Naive thymus-derived CD4-positive, alpha-beta T cell (primary cell): ENCODE data around the gene TBX21. TPM values are rescaled to one million over a fixed set of nuclear protein-coding genes. Genes with fewer than 3 reads are reported as not detected.

Source experiments
- ATAC-seq: fragments of 150-1000 bp; cut with Tn5 transposase; 2 replicates; pipeline ENCODE4 v1.10.0; 2021; ENCODE audit warnings: mild to moderate bottlenecking, moderate library complexity
- CTCF ChIA-PET: fragments of 350-600 bp; sonication (Branson Sonifier 250); formaldehyde crosslinking; loops from one replicate; lab custom pipeline; 2021; ENCODE audit warnings: antibody characterized with exemption; lab: Charles Lee
- POLR2A ChIA-PET: fragments of 350-600 bp; sonication (Branson Sonifier 250); formaldehyde crosslinking; loops from one replicate; lab custom pipeline; 2021; ENCODE audit warnings: antibody characterized with exemption, inconsistent platforms; lab: Charles Lee
- DNase-seq, 9 donors: peaks; one replicate each; pipeline versions ENCODE4 v3.0.0 to v3.0.0-alpha.2; 2020 to 2022; ENCODE audit warnings: mixed read lengths in 1 of 9
- H3K27ac ChIP-seq: one replicate; pipeline ENCODE4 v1.7.0; 2013; ENCODE audit warnings: mild to moderate bottlenecking, low read depth, low read length, moderate library complexity
- H3K27me3 ChIP-seq, 2 donors: one replicate each; pipeline ENCODE4 v1.7.0; 2013; ENCODE audit warnings: low read length in 2 of 2, mild to moderate bottlenecking in 2 of 2, moderate library complexity in 2 of 2; ENCODE audit not compliant: control insufficient read depth in 2 of 2, insufficient read depth in 2 of 2
- H3K36me3 ChIP-seq, 3 experiments: 1 replicate in 2 of 3; 2 replicates in 1 of 3; pipeline ENCODE4 v1.7.0; 2013; ENCODE audit warnings: low read length in 3 of 3, mild to moderate bottlenecking in 3 of 3, moderate library complexity in 1 of 3; ENCODE audit not compliant: insufficient read depth in 3 of 3, control insufficient read depth in 2 of 3
- H3K4me1 ChIP-seq, 2 donors: one replicate each; pipeline ENCODE4 v1.7.0; 2013; ENCODE audit warnings: low read length in 2 of 2, mild to moderate bottlenecking in 2 of 2, moderate library complexity in 1 of 2; ENCODE audit not compliant: control insufficient read depth in 2 of 2, insufficient read depth in 2 of 2
- H3K4me3 ChIP-seq: 2 replicates; pipeline ENCODE4 v1.7.0; 2013; ENCODE audit warnings: mild to moderate bottlenecking, low read length
- H3K9me3 ChIP-seq, 3 experiments: 1 replicate in 2 of 3; 2 replicates in 1 of 3; pipeline ENCODE4 v1.7.0; 2013; ENCODE audit warnings: low read length in 3 of 3; ENCODE audit not compliant: control insufficient read depth in 2 of 3
- H3K27ac Mint-ChIP-seq, 9 donors: one replicate each; pipeline ENCODE4 v1.8.0; 2020 to 2022; ENCODE audit warnings: mixed read lengths in 9 of 9, mild to moderate bottlenecking in 8 of 9, moderate library complexity in 5 of 9, inconsistent platforms in 2 of 9
- H3K27me3 Mint-ChIP-seq, 5 donors: one replicate each; pipeline ENCODE4 v1.8.0; 2021 to 2022; ENCODE audit warnings: mixed read lengths in 5 of 5, mild to moderate bottlenecking in 1 of 5
- H3K36me3 Mint-ChIP-seq, 5 donors: one replicate each; pipeline ENCODE4 v1.8.0; 2020 to 2022; ENCODE audit warnings: mixed read lengths in 5 of 5, mild to moderate bottlenecking in 3 of 5, inconsistent platforms in 1 of 5
- H3K4me1 Mint-ChIP-seq, 7 donors: one replicate each; pipeline ENCODE4 v1.8.0; 2020 to 2022; ENCODE audit warnings: mixed read lengths in 7 of 7, mild to moderate bottlenecking in 3 of 7, inconsistent platforms in 1 of 7
- H3K4me3 Mint-ChIP-seq, 10 donors: one replicate each; pipeline ENCODE4 v1.8.0; 2020 to 2022; ENCODE audit warnings: mild to moderate bottlenecking in 10 of 10, mixed read lengths in 10 of 10, moderate library complexity in 6 of 10, inconsistent platforms in 2 of 10
- H3K9me3 Mint-ChIP-seq, 11 donors: one replicate each; pipeline ENCODE4 v1.8.0; 2020 to 2022; ENCODE audit warnings: mixed read lengths in 11 of 11, mild to moderate bottlenecking in 4 of 11, inconsistent platforms in 1 of 11, moderate library complexity in 1 of 11
- intact Hi-C, 2 donors: fragments of 100-400 bp; cut with micrococcal nuclease; formaldehyde crosslinking; loops; one replicate each; pipeline ENCODE4 v1.15.1; 2023
- polyA plus RNA-seq, 2 donors: library from polyadenylated mRNA; unstranded; fragments of 300-500 nt; fragmentation: Illumina TruSeq; gene quantifications; one replicate each; pipeline ENCODE4 v1.2.3, GENCODE V29; 2021
- total RNA-seq, 6 experiments: library from RNA in 5 of 6; stranded (reverse) in 5 of 6; gene quantifications; 1 replicate in 5 of 6; 2 replicates in 1 of 6; pipeline ENCODE4 v1.2.3 and lab custom pipeline; 2021 to 2026

TBX21 gene
- total and polyA plus RNA-seq, 7 experiments from 2014 or later = 0.13 to 38.6 (median 1.5) TPM

DNA sequence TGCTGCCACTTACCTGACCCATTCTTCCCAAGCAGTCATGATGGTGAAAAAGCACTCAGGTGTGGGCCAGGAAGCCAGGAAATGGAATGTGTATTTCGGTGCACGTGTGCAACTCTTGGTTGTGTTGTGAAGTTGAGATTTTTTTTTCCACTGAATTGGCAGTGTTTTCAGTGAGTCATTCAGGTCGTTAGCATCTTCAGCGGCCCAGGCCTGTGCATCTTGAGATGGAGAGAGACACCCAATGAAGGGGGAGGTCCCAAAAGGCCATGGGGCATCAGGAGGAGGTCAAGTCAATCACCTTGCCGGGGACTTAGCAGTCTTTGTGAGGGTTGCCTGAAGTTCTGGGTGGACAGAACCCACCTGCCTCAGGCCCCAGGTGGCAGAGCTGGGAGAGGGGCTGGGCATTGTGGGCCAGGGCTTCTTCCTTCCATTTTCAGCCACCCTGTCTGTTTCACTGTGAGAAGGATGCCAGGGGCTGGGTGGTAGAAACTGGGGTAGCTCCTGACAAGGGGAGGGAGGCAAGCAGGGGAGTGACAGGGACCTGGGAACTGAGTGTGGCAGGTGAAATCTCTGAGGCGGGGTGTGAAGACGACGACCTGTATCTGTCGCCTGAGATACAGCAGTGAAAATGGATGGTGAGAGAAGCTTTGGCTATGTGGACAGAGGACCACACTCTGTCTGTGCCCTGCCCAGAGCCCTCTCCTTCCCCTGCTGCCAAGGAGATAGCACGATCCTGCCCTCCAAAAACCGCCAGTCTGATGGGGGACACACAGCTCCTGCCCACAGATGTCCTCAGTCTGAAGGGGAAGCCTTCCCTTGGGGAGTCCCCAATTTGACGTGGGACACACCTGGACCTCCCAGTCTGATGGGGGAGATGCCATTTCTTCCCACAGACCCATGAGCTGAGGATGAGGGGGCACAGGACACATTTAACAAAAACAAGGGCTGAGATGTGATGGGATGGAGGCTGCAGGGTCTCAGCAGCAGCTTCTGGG lies 27.2 kb upstream of the TBX21 start:
- Histone ChIP-seq H3K27ac (no peak overlapping the region), H3K9me3 (no peaks in the 10 kb centered on the region), H3K4me1 (peaks cover 55 to 68% of the 10 kb centered on the region in 2 donors), H3K36me3 (no peaks in the 10 kb centered on the region), H3K4me3 (peak overlapping the region; percentile 9), H3K27me3 (no peaks in the 10 kb centered on the region)
- Mint-ChIP-seq H3K4me3 (peak overlapping the region; percentile 51 to 82 (median 62)), H3K36me3 (no peaks in the 10 kb centered on the region), H3K9me3 (peaks cover 0 to 2% (median 0%) of the 10 kb centered on the region in 11 donors), H3K4me1 (peaks cover 50 to 75% (median 59%) of the 10 kb centered on the region in 7 donors), H3K27me3 (no peaks in the 10 kb centered on the region), H3K27ac (peak overlapping the region in 8 of 9 donors; percentile 22 to 83 (median 58))
- ATAC-seq (no peak), DNase-seq (peak in 1 of 9 donors; percentile 55)
- ChIA-PET CTCF (no interaction called here), POLR2A (interaction anchor here (0.6 to 1.7 kb wide), 4 partner anchors 17 to 202 kb away, joined by 3 to 4 read pairs (median 4); partner anchors contain the start of gene TBX21)
- intact Hi-C loops = loop anchor here in 1 of 2 donors (1.0 kb wide), 1 partner anchor 12 kb away; the partner anchor contains the start of gene TBKBP1

DNA sequence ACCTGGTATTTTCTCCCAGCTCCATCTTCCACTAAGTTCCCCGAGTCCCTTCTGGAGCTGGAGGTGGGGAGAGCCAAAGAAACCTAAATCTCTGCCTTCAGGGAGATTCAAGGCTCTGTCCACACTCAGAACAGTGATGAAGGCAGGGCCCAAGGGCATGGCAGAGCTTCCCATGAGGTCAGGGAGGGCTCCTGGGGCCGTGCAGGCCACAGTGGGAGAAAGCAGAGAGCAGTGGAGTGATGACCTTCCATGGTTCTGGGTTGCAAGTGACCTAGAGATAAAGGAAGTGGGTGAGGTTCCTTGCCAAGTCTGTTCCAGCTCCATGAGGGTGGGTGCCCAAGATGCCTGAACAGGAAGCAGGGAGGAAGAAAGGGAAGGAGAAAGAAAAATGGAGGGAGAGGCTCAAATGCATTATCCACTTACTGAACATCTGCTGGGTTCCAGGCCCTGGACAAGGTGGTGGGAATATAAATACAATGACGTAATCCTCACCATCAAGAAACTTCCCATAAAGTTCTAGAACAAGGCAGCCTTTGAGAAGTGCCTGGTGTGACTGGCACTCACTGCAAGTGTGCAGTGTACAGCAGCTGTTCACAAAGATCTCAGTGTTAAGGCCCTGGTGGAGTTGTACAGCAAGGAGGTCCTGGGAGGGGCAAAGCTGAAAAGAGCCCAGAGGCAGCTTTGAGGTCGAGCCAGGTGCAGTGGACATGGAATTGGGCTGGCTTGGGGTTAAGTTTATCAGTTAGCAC lies 25.8 kb upstream of the TBX21 start:
- Mint-ChIP-seq H3K4me1 (peaks cover 51 to 68% (median 55%) of the 10 kb centered on the region in 7 donors), H3K36me3 (no peaks in the 10 kb centered on the region), H3K4me3 (peak overlapping the region in 7 of 10 donors; percentile 37 to 82 (median 60)), H3K27ac (peak overlapping the region in 4 of 9 donors; percentile 19 to 83 (median 62)), H3K9me3 (peaks cover 0 to 2% (median 0%) of the 10 kb centered on the region in 11 donors), H3K27me3 (no peaks in the 10 kb centered on the region)
- Histone ChIP-seq H3K4me1 (peaks cover 54 to 57% of the 10 kb centered on the region in 2 donors), H3K27ac (no peak overlapping the region), H3K9me3 (no peaks in the 10 kb centered on the region), H3K36me3 (no peaks in the 10 kb centered on the region), H3K4me3 (no peak overlapping the region), H3K27me3 (no peaks in the 10 kb centered on the region)
- ChIA-PET CTCF (interaction anchor here (0.6 to 2.0 kb wide), 3 partner anchors 8 to 10 kb away, joined by 3 to 6 read pairs (median 4); no protein-coding TSS in a partner anchor), POLR2A (interaction anchor here (0.5 to 1.7 kb wide), 3 partner anchors 26 to 174 kb away, joined by 3 to 4 read pairs (median 3); partner anchors contain the start of gene TBX21)
- DNase-seq = no peak
- intact Hi-C loops = no loop called here
- no peak for ATAC-seq

DNA sequence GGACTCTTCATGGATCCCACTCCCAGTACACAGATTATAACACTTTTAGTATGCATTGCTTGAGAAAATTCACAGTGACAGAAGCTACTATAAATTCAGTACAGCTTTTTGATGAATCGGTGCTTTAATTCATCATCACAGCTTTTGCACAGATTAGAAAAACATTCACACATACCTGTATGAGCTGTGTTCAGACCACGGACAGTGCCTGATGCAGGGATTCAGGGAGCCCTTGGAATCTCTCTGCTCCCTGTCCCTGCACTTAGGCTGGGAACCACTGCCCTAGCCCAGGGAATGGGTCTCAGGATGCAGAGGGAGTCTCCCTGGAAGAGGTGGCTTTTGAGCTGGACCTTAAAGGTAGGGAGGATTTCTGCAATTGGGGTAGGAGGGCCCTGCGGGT lies 25.2 kb upstream of the TBX21 start:
- CTCF ChIA-PET = interaction anchor here (0.9 to 2.0 kb wide), 2 partner anchors 9 to 10 kb away, joined by 4 to 6 read pairs; no protein-coding TSS in a partner anchor
- no peaks in the 10 kb centered on the region for H3K27me3 ChIP-seq
- Mint-ChIP-seq H3K27ac (peak overlapping the region in 1 of 9 donors; percentile 4), H3K4me3 (no peak overlapping the region), H3K9me3 (peaks cover 0 to 2% (median 0%) of the 10 kb centered on the region in 11 donors), H3K36me3 (no peaks in the 10 kb centered on the region), H3K4me1 (peaks cover 47 to 67% (median 50%) of the 10 kb centered on the region in 7 donors), H3K27me3 (peaks cover 0 to under 1% (median 0%) of the 10 kb centered on the region in 5 donors)
- ATAC-seq (no peak), DNase-seq (no peak)
- peaks cover 48 to 56% of the 10 kb centered on the region in 2 donors for H3K4me1 ChIP-seq
- H3K4me3 ChIP-seq = no peak overlapping the region
- H3K36me3 ChIP-seq = no peaks in the 10 kb centered on the region
- no peak overlapping the region for H3K27ac ChIP-seq
- intact Hi-C loops = no loop called here
- no peaks in the 10 kb centered on the region for H3K9me3 ChIP-seq
- POLR2A ChIA-PET = no interaction called here

DNA sequence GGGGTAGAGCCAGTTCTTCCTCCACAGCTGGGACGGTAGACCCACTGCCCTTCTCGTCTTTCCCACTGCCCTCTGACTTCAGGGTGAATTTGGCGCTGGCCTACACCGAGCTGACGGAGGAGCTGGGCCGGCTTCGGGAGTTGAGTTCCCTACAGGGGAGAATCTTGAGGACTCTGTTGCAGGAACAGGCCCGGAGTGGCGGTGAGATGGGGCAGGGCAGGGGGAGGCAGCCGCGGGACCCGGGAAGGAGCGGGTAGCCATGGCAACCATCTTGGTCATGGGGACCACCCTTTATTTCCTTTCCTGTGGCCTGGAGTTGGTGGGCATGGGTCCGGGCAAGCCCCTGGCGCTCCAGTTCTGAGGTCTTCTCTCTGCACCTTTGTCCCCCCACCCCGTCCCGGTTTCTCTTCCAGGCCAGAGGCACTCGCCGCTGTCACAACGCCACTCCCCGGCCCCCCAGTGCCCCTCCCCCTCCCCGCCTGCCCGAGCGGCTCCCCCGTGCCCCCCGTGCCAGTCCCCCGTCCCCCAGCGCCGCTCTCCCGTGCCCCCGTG lies 24.6 kb upstream of the TBX21 start:
- H3K27me3 ChIP-seq = no peaks in the 10 kb centered on the region
- no peak overlapping the region for H3K27ac Mint-ChIP-seq
- no peaks in the 10 kb centered on the region for H3K36me3 Mint-ChIP-seq
- DNase-seq (no peak), ATAC-seq (no peak)
- H3K9me3 ChIP-seq = no peaks in the 10 kb centered on the region
- H3K4me1 ChIP-seq = peaks cover 43 to 57% of the 10 kb centered on the region in 2 donors
- POLR2A ChIA-PET = no interaction called here
- no peak overlapping the region for H3K4me3 Mint-ChIP-seq
- peaks cover 0 to 6% (median 0%) of the 10 kb centered on the region in 5 donors for H3K27me3 Mint-ChIP-seq
- intact Hi-C loops = no loop called here
- H3K27ac ChIP-seq = no peak overlapping the region
- peaks cover 45 to 66% (median 47%) of the 10 kb centered on the region in 7 donors for H3K4me1 Mint-ChIP-seq
- CTCF ChIA-PET = interaction anchor here (0.9 to 2.0 kb wide), 2 partner anchors 9 to 11 kb away, joined by 4 to 6 read pairs; no protein-coding TSS in a partner anchor
- peaks cover 0 to 2% (median 0%) of the 10 kb centered on the region in 11 donors for H3K9me3 Mint-ChIP-seq
- no peak overlapping the region for H3K4me3 ChIP-seq
- H3K36me3 ChIP-seq = no peaks in the 10 kb centered on the region

DNA sequence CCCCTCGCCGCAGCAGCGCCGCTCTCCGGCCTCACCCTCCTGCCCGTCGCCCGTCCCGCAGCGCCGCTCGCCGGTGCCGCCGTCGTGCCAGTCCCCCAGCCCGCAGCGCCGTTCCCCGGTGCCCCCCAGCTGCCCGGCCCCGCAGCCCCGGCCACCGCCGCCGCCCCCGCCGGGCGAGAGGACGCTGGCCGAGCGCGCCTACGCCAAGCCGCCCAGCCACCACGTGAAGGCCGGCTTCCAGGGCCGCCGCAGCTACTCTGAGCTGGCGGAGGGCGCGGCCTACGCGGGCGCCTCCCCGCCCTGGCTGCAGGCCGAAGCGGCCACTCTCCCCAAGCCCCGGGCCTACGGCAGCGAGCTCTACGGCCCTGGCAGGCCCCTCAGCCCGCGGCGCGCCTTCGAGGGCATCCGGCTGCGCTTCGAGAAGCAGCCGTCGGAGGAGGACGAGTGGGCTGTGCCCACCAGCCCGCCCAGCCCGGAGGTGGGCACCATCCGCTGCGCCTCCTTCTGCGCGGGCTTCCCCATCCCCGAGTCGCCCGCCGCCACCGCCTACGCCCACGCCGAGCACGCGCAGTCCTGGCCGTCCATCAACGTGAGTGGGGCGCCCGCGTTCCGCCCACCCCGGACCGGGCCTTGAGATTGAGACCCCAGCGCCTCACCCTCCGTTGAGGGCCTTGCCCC lies 24.0 kb upstream of the TBX21 start:
- Histone ChIP-seq H3K9me3 (no peaks in the 10 kb centered on the region), H3K4me3 (no peak overlapping the region), H3K36me3 (no peaks in the 10 kb centered on the region), H3K27me3 (no peaks in the 10 kb centered on the region), H3K27ac (no peak overlapping the region), H3K4me1 (peaks cover 37 to 57% of the 10 kb centered on the region in 2 donors)
- peaks cover 0 to 8% (median 0%) of the 10 kb centered on the region in 5 donors for H3K27me3 Mint-ChIP-seq
- H3K27ac Mint-ChIP-seq = no peak overlapping the region
- H3K4me3 Mint-ChIP-seq = no peak overlapping the region
- H3K36me3 Mint-ChIP-seq = no peaks in the 10 kb centered on the region
- intact Hi-C loops = no loop called here
- POLR2A ChIA-PET = no interaction called here
- peaks cover 38 to 63% (median 41%) of the 10 kb centered on the region in 7 donors for H3K4me1 Mint-ChIP-seq
- CTCF ChIA-PET = no interaction called here
- H3K9me3 Mint-ChIP-seq = peaks cover 0 to 2% (median 0%) of the 10 kb centered on the region in 11 donors
- DNase-seq (no peak), ATAC-seq (no peak)
